ENCODE data around the gene SBF2.

SBF2 gene

GRCh38 chr11:9773524-9773923 lies 520.5 kb downstream of the SBF2 start:
- peaks cover 12% of the 10 kb centered on the region; the same call in 1 of the 2 replicates for H3K79me2 ChIP-seq (ENCODE audit: insufficient read depth, low read length)
- no peak overlapping the region for H3K27ac ChIP-seq (ENCODE audit: low read depth, low read length)
- H3K36me3 ChIP-seq (ENCODE audit: low read length) = no peaks in the 10 kb centered on the region
- H3K9ac ChIP-seq (ENCODE audit: low read length) = no peak overlapping the region
- H3K4me2 ChIP-seq (ENCODE audit: low read depth, low read length, poor library complexity, severe bottlenecking) = no peak overlapping the region
- no peaks in the 10 kb centered on the region for H3K9me2 ChIP-seq (replicated peaks; ENCODE audit: insufficient read depth, low read length)
- no peak overlapping the region for H2AFZ ChIP-seq (ENCODE audit: low read depth, low read length, severe bottlenecking)
- H3K27me3 ChIP-seq (ENCODE audit: low read length) = no peaks in the 10 kb centered on the region
- TF ChIP-seq EZH2phosphoT487 (conservative IDR thresholded peaks at IDR 0.05; ENCODE audit: low read length) (no peak), CTCF (IDR thresholded peaks at IDR 0.05; ENCODE audit: insufficient read depth, low read length, poor library complexity, severe bottlenecking) (no peak)
- no peaks in the 10 kb centered on the region for H3F3A ChIP-seq (ENCODE audit: insufficient read depth)
- H3K9me3 ChIP-seq (ENCODE audit: insufficient read depth, low read length) = no peaks in the 10 kb centered on the region
- no peak overlapping the region for H3K4me3 ChIP-seq (ENCODE audit: insufficient read depth, low read length, poor library complexity, severe bottlenecking)
- no peaks in the 10 kb centered on the region for H4K20me1 ChIP-seq (ENCODE audit: low read depth, low read length)

DNA sequence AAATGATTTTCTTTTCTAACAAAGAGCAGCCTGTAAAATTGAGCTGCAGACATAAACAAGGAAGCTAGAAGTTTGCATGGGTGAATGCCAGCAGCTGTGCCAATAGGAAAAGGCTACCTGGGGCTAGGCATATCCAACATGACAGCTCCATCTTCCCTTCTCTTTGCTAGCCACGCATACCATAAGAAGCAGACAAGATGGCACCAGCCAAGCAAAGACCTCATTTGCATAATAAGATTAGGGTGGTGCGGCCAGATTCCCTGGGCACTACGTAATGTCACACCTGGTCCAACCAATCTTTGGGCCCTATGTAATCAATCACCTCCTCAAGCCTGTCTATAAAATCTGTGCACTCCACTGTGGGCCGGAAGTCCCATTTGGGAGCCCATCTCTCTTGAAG lies 521.8 kb downstream of the SBF2 start:
- TF ChIP-seq EZH2phosphoT487 (conservative IDR thresholded peaks at IDR 0.05; ENCODE audit: low read length) (no peak), CTCF (IDR thresholded peaks at IDR 0.05; ENCODE audit: insufficient read depth, low read length, poor library complexity, severe bottlenecking) (no peak)
- H3K79me2 ChIP-seq (ENCODE audit: insufficient read depth, low read length) = peaks cover 7% of the 10 kb centered on the region; the same call in 1 of the 2 replicates
- no peak overlapping the region for H3K9ac ChIP-seq (ENCODE audit: low read length)
- H3K27me3 ChIP-seq (ENCODE audit: low read length) = no peaks in the 10 kb centered on the region
- no peak overlapping the region for H2AFZ ChIP-seq (ENCODE audit: low read depth, low read length, severe bottlenecking)
- no peaks in the 10 kb centered on the region for H3K9me3 ChIP-seq (ENCODE audit: insufficient read depth, low read length)
- no peaks in the 10 kb centered on the region for H3F3A ChIP-seq (ENCODE audit: insufficient read depth)
- no peaks in the 10 kb centered on the region for H3K9me2 ChIP-seq (replicated peaks; ENCODE audit: insufficient read depth, low read length)
- no peak overlapping the region for H3K4me2 ChIP-seq (ENCODE audit: low read depth, low read length, poor library complexity, severe bottlenecking)
- no peak overlapping the region for H3K27ac ChIP-seq (ENCODE audit: low read depth, low read length)
- H3K36me3 ChIP-seq (ENCODE audit: low read length) = no peaks in the 10 kb centered on the region
- no peak overlapping the region for H3K4me3 ChIP-seq (ENCODE audit: insufficient read depth, low read length, poor library complexity, severe bottlenecking)
- no peaks in the 10 kb centered on the region for H4K20me1 ChIP-seq (ENCODE audit: low read depth, low read length)

GRCh38 chr11:9771071-9771511 lies 522.9 kb downstream of the SBF2 start:
- H3K27ac ChIP-seq (ENCODE audit: low read depth, low read length) = no peak overlapping the region
- no peaks in the 10 kb centered on the region for H3F3A ChIP-seq (ENCODE audit: insufficient read depth)

More at GRCh38 chr11:9771071-9771511, 522.9 kb downstream of the SBF2 start:
- Histone ChIP-seq H3K36me3 (ENCODE audit: low read length) (no peaks in the 10 kb centered on the region), H3K9ac (ENCODE audit: low read length) (no peak overlapping the region), H3K9me3 (ENCODE audit: insufficient read depth, low read length) (no peaks in the 10 kb centered on the region), H3K27me3 (ENCODE audit: low read length) (no peaks in the 10 kb centered on the region), H2AFZ (ENCODE audit: low read depth, low read length, severe bottlenecking) (no peak overlapping the region), H3K4me3 (ENCODE audit: insufficient read depth, low read length, poor library complexity, severe bottlenecking) (no peak overlapping the region), H4K20me1 (ENCODE audit: low read depth, low read length) (no peaks in the 10 kb centered on the region), H3K9me2 (replicated peaks; ENCODE audit: insufficient read depth, low read length) (no peaks in the 10 kb centered on the region), H3K79me2 (ENCODE audit: insufficient read depth, low read length) (peaks cover 18% of the 10 kb centered on the region), H3K4me2 (ENCODE audit: low read depth, low read length, poor library complexity, severe bottlenecking) (no peak overlapping the region)
- TF ChIP-seq EZH2phosphoT487 (conservative IDR thresholded peaks at IDR 0.05; ENCODE audit: low read length) (no peak), CTCF (IDR thresholded peaks at IDR 0.05; ENCODE audit: insufficient read depth, low read length, poor library complexity, severe bottlenecking) (no peak)

Data from SU-DHL-6 (cell line).